ENCODE measurements around the gene PASD1. TPM values are rescaled to one million over a fixed set of nuclear protein-coding genes. Genes with fewer than 3 reads are reported as not detected.

The PASD1 gene
- total RNA-seq, 2 donors from 2014 or later = not detected

GRCh38 chrX:151675121-151675746, 111.8 kb downstream of the PASD1 start:
- Mint-ChIP-seq H3K27ac (no peak overlapping the region), H3K4me1 (no peaks in the 10 kb centered on the region), H3K9me3 (peaks cover 60% of the 10 kb centered on the region), H3K36me3 (ENCODE audit: low read depth) (no peaks in the 10 kb centered on the region), H3K4me3 (no peak overlapping the region), H3K27me3 (ENCODE audit: insufficient read depth) (no peaks in the 10 kb centered on the region)
- Histone ChIP-seq H3K27me3 (ENCODE audit: control insufficient read depth, insufficient read depth, low read length, poor library complexity, severe bottlenecking) (no peaks in the 10 kb centered on the region), H3K9me3 (ENCODE audit: control insufficient read depth, low read length) (no peaks in the 10 kb centered on the region), H3K4me3 (ENCODE audit: low read length) (no peak overlapping the region), H3K9ac (ENCODE audit: extremely low read depth, low read length, poor library complexity, severe bottlenecking) (no peak overlapping the region), H3K4me1 (ENCODE audit: control insufficient read depth, insufficient read depth, low read length) (no peaks in the 10 kb centered on the region), H3K27ac (ENCODE audit: low read depth, low read length) (no peak overlapping the region), H3K36me3 (ENCODE audit: control insufficient read depth, insufficient read depth, low read length) (no peaks in the 10 kb centered on the region)
- DNase-seq = no peak
- TF ChIP-seq CTCF (conservative IDR thresholded peaks at IDR 0.05) = no peak
- 40 to 67% methylated on average over 1 to 6 of the region's 6 CpGs for WGBS, 2 experiments (ENCODE audit: insufficient coverage in 1 of 2, insufficient read length in 1 of 2)

- no peak overlapping the region for H3K27ac Mint-ChIP-seq
Observed at GRCh38 chrX:151676196-151676595, 112.7 kb downstream of the PASD1 start.

GRCh38 chrX:151679798-151680402, 116.4 kb downstream of the PASD1 start:
- no peak overlapping the region for H3K27ac ChIP-seq (ENCODE audit: low read depth, low read length)
- no peaks in the 10 kb centered on the region for H3K27me3 ChIP-seq (ENCODE audit: control insufficient read depth, insufficient read depth, low read length, poor library complexity, severe bottlenecking)
- no peak overlapping the region for H3K9ac ChIP-seq (ENCODE audit: extremely low read depth, low read length, poor library complexity, severe bottlenecking)
- no peak overlapping the region for H3K4me3 Mint-ChIP-seq
- no peaks in the 10 kb centered on the region for H3K9me3 ChIP-seq (ENCODE audit: control insufficient read depth, low read length)
- TF ChIP-seq CTCF (conservative IDR thresholded peaks at IDR 0.05) = no peak
- H3K4me1 ChIP-seq (ENCODE audit: control insufficient read depth, insufficient read depth, low read length) = no peaks in the 10 kb centered on the region
- no peak for DNase-seq
- no peak overlapping the region for H3K27ac Mint-ChIP-seq
- H3K9me3 Mint-ChIP-seq = peaks cover 49% of the 10 kb centered on the region
- WGBS, 2 experiments (ENCODE audit: insufficient coverage in 1 of 2, insufficient read length in 1 of 2) = 88 to 89% methylated on average over 2 to 4 of the region's 5 CpGs
- H3K4me3 ChIP-seq (ENCODE audit: low read length) = no peak overlapping the region
- H3K36me3 Mint-ChIP-seq (ENCODE audit: low read depth) = no peaks in the 10 kb centered on the region
- no peaks in the 10 kb centered on the region for H3K27me3 Mint-ChIP-seq (ENCODE audit: insufficient read depth)
- no peaks in the 10 kb centered on the region for H3K4me1 Mint-ChIP-seq
- H3K36me3 ChIP-seq (ENCODE audit: control insufficient read depth, insufficient read depth, low read length) = no peaks in the 10 kb centered on the region

More at GRCh38 chrX:151676196-151676595, 112.7 kb downstream of the PASD1 start:
- Mint-ChIP-seq H3K9me3 (peaks cover 62% of the 10 kb centered on the region), H3K4me3 (no peak overlapping the region), H3K27me3 (ENCODE audit: insufficient read depth) (no peaks in the 10 kb centered on the region), H3K4me1 (no peaks in the 10 kb centered on the region), H3K36me3 (ENCODE audit: low read depth) (no peaks in the 10 kb centered on the region)
- Histone ChIP-seq H3K27ac (ENCODE audit: low read depth, low read length) (no peak overlapping the region), H3K9ac (ENCODE audit: extremely low read depth, low read length, poor library complexity, severe bottlenecking) (no peak overlapping the region), H3K36me3 (ENCODE audit: control insufficient read depth, insufficient read depth, low read length) (no peaks in the 10 kb centered on the region), H3K4me3 (ENCODE audit: low read length) (no peak overlapping the region), H3K27me3 (ENCODE audit: control insufficient read depth, insufficient read depth, low read length, poor library complexity, severe bottlenecking) (no peaks in the 10 kb centered on the region), H3K4me1 (ENCODE audit: control insufficient read depth, insufficient read depth, low read length) (no peaks in the 10 kb centered on the region), H3K9me3 (ENCODE audit: control insufficient read depth, low read length) (no peaks in the 10 kb centered on the region)
- TF ChIP-seq CTCF (conservative IDR thresholded peaks at IDR 0.05) = no peak
- no peak for DNase-seq
- 94% methylated on average over 4 of the region's 4 CpGs; no CpG with 5 or more reads in 1 of the 2 experiments for WGBS, 2 experiments (ENCODE audit: insufficient coverage in 1 of 2, insufficient read length in 1 of 2)
